IPS-18c (cell line): ENCODE results near the gene CD200.
"Not testable (repeated sequence)": the region's sequence is repeated elsewhere in the genome, so short reads cannot be mapped to it uniquely, and the experiment has no call there.

Experiments used
- H3K4me3 ChIP-seq: 2 replicates; pipeline ENCODE4 v1.7.0; 2013; ENCODE audit warnings: low read depth, mild to moderate bottlenecking, low read length, moderate library complexity; ENCODE audit not compliant: insufficient read depth
- H3K9me3 ChIP-seq: one replicate; pipeline ENCODE4 v1.6.1; 2013; ENCODE audit warnings: mild to moderate bottlenecking, low read length, moderate library complexity; ENCODE audit not compliant: control insufficient read depth, insufficient read depth

Gene CD200

DNA sequence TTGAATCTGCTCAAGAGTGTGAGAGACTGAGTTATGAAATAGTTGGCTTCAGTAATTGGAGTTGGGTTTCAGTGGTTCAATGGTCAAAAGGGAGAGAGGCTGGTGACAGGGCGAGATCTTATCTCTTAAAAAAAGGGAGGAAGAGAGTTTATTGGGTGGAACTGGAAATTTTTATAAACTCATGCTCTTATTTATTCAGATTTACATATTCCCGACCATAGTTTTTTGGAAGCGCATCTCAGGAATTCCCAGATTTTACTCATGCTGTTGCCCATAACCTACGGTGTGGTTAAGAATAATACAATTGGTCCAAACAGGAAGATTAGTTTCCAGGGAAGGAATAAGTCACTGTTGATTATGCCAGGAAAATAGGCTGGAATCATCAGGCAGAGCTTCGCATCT, 41.4 kb downstream of the CD200 start:
- no peaks in the 10 kb centered on the region for H3K9me3 ChIP-seq
- no peak overlapping the region for H3K4me3 ChIP-seq

DNA sequence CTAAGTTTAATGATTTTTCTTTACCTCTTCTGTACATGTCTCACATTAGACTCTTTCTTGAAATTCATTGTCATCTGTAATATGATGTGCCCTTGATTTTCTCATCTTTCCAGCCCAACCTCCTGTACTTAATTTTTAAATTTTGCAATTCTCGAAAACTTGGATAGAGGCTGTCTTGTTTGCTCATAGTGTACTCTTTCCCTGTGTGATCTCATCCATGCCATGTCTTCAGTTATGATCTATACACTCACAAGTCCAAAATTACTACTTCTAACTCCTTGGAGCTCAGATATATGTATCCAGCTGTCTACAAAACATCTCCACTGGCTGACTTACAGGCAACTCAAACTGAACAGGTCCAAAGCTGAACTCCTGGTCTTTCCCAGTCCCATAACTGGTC, 42.2 kb downstream of the CD200 start:
- Histone ChIP-seq H3K9me3 (no peaks in the 10 kb centered on the region), H3K4me3 (no peak overlapping the region)

DNA sequence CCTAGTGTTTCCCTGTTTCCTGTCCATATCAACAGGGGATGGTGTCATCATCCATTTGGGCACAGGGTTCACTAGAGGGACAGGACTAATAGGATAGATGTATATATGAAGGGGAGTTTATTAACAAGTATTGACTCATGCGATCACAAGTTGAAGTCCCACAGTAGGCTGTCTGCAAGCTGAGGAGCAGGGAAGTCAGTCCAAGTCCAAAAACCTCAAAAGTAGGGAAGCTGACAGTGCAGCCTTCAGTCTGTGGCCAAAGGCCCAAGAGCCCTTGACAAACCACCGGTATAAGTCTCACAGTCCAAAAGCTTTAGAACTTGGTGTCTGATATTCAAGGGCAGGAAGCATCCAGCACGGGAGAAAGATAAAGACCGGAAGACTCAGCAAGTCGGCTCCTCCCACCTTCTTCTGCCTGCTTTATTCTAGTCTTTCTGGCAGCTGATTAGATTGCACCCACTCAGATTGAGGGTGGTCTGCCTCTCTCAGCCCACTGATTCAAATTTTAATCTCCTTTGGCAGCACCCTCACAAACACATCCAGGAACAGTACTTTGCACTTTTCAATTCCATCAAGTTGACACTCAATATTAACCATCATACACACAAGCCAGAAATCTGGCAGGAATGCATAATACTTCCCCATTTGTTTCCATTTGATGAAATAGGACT, 43.4 kb downstream of the CD200 start:
- Histone ChIP-seq H3K9me3 (no peaks in the 10 kb centered on the region), H3K4me3 (no peak overlapping the region)

DNA sequence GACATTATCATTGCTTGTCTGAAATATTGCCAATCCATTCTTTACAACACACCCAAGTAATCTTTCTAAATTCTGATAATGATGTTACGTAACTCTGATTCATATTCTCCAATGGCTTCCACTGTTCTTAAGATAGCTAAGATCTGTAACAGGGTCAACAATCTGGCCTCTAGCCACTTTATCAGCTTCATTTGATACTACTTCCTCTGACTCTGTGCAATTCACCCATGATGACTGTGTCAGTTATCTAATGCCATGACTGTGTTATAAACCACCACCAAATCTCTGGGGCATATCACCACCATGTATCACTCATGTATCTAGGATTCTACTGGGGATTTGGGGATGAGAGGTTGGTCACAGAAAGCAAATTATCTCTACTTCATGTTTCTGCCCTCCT, 44.0 kb downstream of the CD200 start:
- H3K4me3 ChIP-seq = no peak overlapping the region
- no peaks in the 10 kb centered on the region for H3K9me3 ChIP-seq

DNA sequence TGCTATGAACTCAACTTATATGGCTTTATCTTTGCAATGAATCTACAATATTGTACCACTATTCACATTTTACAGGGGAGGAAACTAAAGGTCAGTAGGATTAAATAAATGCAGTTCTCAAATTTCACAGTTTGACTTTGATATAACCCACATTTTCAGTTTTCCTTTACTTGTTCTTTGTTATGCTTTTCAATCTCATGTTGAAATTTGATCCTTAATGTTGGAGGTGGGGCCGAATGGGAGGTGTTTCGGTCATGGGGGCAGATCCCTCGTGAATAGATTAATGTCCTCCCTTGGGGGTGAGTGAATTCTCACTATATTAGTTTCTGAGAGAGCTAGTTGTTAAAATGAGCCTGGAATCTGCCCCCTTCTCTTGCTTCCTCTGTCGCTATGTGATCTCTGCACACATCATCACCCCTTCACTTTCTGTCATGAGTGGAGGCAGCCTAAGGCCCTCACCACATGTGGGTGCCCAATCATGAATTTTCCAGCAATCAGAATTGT, 44.7 kb downstream of the CD200 start:
- H3K9me3 ChIP-seq = no peaks in the 10 kb centered on the region
- no peak overlapping the region for H3K4me3 ChIP-seq

DNA sequence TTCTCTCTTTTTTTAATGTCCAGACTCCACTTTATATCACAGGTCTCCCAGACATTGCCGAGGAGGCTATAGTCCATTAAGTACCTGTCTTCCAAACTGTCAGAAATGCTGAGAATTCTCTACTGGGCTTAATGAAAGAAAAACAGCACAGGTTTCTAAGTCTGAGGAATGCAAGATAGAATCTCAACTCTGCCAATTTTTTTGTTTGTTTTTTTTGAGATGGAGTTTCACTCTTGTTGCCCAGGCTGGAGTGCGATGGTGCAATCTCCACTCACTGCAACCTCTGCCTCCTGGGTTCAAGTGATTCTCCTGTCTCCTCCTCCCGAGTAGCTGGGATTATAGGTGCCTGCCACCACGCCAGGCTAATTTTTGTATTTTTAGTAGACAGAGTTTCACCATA, 45.4 kb downstream of the CD200 start:
- not testable (repeated sequence) for H3K4me3 ChIP-seq, H3K9me3 ChIP-seq

DNA sequence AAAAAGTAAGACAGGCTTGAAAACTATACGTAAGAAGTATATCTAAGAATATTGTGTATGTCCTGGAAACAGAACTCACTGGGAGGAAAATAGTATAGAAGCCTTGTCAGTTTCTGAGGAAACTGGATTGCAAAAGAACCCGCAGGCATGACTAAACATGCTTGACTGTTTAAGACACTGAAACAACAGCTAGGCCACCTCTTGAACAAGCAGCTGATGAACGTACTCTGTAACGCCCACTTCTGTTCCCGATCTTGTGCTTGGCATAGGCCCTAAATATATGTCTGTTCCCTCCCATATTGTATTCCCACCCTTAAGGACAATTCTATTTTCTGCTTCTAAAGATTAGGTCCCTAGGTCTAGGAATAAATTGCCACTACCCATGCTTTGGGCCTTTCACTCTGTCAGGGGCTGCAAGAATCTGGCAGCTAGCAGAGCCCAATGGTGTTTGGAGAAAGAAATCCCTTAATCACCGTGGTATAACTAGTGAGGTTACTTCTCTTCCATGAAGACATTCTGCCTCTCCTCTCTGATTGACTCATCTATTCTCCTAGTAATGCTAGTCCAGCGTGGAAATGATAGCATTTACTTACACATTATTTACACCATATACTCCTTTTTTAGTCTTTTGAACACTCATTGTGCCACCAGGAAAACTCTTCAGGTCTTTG, 46.2 kb downstream of the CD200 start:
- no peaks in the 10 kb centered on the region for H3K9me3 ChIP-seq
- H3K4me3 ChIP-seq = no peak overlapping the region

DNA sequence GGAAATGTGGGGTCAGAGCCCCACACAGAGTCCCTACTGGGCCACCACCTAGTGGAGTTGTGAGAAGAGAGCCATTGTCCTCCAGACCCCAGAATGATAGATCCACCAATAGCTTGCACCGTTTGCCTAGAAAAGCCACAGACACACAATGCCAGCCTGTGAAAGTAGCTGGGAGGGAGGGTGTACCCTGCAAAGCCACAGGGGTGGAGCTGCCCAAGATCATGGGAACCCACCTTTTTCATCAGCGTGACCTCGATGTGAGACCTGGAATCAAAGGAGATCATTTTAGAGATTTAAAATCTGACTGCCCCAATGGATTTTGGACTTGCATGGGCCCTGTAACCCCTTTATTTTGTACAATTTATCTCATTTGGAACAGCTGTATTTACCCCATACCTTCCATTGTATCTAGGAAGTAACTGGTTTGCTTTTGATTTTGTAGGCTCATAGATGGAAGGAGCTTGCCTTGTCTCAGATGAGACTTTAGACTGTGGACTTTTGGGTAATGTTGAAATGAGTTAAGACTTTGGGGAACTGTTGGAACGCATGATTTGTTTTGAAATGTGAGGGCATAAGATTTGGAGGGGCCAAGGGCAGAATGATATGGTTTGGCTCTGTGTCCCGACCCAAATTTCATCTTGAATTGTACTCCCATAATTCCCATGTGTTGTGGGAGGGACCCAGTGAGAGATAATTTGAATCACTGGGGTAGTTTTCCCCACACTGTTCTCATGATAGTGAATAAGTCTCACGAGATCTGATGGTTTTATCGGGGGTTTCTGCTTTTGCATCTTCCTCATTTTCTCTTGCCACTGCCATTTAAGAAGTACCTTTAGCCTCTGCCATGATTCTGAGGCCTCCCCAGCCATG, 49.0 kb downstream of the CD200 start:
- H3K9me3 ChIP-seq = peaks cover 2% of the 10 kb centered on the region
- H3K4me3 ChIP-seq = no peak overlapping the region

DNA sequence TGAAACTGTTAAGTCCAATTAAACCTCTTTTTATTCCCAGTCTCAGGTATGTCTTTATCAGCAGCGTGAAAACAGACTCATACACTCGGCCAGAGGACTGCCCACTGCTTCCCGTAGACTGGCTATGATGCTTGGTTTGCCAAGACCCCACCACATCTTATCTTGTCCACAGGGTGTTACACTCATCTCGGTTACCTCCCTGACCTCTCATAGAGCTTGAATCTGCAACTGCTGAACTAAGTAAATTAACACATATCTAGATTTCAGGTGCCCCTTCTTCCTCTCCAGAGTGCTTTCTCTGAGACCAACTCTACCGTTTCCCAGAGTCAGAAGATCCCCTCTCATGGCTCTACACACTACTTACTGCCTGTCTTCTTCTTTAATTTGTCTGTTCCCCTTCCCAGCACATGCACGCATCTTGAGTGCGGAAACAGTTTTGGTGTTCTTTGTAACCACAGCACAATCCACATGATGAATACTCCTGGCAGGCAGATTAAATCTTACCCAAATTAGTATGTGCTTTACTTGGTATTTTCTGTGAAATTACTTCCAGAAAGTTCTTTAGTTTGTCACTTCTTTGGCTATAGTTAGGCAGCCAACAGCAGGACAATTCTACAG, 49.7 kb downstream of the CD200 start:
- peaks cover 2% of the 10 kb centered on the region for H3K9me3 ChIP-seq
- H3K4me3 ChIP-seq = no peak overlapping the region

DNA sequence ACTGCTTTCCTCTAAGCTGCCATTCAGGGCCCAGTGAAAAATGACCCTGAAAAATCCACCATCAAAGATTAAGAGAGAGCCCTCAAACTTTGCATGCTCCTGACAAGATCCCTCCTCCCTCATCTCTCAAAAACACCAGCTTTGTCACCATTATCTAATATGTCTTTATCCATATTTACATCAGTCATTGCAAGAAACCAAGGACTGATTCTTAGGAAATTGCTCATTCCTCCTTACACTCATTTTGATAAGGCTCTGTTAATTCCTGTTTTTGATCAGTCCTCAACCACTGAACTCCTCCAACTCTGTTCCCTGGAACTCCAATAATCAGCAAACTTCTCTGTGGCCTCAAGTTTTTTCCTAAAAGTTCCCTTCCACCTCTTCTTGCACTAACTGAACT, 51.8 kb downstream of the CD200 start:
- Histone ChIP-seq H3K9me3 (peaks cover 2% of the 10 kb centered on the region), H3K4me3 (no peak overlapping the region)

DNA sequence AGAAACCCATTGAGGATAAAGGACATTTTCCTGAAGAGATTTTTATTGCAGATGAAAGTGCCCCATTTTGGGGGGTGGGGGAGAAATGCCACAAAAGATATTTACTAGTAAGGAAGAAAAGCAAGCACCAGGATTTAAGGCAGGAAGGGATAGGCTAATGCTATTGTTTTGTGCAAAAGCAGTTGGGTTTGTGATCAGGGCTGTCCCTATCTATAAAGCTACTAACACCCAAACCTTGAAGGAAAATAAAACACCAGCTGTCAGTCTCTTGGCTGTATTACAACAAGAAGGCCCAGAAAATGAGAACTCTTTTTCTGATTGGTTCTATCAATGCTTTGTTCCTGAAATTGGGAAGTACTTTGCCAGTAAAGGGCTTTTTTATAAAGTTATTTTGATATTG, 56.0 kb downstream of the CD200 start:
- peaks cover 2% of the 10 kb centered on the region for H3K9me3 ChIP-seq
- H3K4me3 ChIP-seq = no peak overlapping the region

DNA sequence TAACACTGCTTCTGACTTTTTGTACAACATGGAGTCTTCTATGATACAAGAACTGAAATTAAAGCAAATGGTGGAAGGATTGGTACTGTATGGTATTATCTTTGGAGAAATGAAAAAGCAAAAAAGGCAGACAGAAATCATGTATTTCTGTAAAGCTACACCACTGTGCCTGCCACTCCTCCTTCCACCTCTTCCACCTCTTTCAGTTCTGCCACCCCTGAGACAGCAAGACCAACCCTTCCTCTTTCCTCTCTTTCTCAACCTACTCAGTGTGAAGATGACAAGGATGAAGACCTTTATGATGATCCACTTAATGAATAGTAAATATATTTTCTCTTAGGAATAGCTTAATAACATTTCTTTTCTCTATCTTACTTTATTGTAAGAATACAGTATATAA, 57.0 kb downstream of the CD200 start:
- Histone ChIP-seq H3K4me3 (no peak overlapping the region), H3K9me3 (peaks cover 2% of the 10 kb centered on the region)

DNA sequence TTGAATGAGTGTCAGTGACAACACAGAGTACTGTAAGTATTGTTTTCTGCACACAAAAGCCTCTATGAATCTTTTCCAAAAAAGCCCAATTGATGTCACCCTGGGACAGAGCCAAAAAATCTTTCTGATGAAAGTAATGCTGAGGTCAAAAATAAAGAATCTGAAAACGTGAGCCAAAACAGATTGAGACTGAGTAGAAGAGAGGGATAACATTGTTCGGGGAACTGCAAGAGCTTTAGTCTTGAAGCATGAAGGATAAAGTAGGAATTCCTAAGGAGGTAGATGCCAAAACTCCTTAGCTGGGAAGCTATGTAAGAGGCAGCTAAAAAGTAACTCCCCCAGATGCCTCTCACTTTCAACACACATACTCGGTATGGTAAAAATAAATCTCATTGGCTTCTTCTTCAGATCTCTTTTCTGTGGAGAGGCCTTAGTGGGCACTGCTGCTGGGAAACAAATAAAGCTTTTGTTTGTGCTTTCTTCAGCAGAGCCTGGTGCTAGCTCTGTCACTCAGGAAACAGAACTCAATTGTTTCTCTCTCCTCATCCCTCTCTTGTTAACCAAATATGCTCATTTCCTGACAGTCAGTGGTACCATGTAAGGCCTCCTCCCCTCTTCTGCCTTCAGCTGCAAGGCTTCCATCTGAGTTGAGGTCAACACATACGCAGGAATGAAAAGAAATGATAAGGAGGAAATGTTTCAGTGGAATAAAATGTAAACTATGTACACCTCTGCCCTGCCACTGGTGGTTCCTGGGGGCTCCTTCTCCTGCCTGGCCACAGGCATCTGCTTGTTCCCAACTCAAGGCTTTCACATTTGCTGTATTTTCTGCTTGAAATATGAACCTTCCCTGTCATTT, 58.1 kb downstream of the CD200 start:
- H3K9me3 ChIP-seq = no peaks in the 10 kb centered on the region

DNA sequence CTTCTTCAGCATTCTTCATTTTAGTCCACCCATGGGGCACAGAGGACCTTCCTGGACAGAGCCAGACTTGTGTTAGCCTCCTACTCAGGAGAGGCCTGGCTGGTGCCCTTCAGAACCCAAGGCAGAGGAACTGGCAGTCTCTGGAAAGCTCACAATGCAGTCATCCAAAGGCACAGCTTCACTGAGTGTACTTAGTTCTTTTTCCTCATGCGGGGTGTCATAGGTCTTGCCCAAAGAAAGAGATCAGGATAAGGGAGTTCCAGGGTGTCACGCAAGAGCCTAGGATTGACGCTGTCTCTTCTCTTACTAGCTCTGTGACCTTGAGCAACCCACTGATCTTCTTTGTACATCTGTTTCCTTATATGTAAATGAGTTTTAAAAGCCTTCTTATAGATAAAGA, 58.7 kb downstream of the CD200 start:
- H3K4me3 ChIP-seq = no peak overlapping the region
- no peaks in the 10 kb centered on the region for H3K9me3 ChIP-seq

More for the DNA sequence above, 58.1 kb downstream of the CD200 start:
- no peak overlapping the region for H3K4me3 ChIP-seq

DNA sequence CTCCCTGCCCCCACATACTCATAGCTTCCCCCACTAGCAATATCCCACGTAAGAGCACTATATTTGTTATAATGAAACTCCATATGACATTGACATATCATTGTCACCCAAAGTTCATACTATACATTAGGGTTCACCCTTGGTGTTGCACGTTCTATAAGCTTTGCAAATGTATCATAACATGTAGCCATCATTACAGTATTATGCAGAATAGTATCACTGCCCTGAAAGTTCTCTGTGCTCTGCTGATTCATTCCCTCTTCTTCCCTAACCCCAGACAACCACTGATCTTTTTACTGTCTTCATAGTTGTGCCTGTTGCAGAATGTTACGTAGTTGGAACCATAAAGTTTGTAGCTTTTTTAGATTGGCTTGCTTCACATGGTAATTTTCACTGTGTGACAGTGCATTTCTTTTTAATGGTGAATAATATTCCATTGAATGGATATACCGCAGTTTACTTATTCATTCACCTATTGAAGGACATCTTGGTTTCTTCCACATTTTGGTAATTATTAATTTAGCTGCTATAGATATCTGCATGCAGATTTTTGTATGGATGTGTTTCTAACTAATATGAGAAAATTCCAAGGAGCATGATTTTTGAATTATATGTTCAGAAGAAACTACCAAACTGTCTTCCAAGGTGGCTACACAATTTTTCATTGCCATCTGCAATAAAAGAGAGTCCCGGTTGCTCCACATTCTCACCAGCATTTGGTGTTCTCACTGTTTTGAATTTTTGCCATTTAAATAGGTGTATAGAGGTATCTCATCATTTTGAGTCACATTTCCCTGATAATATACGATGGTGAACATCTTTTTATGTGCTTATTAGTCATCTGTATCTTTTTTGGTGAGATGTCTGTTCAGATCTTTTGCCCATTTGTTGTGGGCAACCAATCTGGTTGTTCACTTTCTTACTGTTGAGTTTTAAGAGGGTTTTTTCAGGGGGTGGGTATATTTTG, 59.7 kb downstream of the CD200 start:
- no peak overlapping the region; the same call in 1 of the 2 replicates for H3K4me3 ChIP-seq
- no peaks in the 10 kb centered on the region for H3K9me3 ChIP-seq

DNA sequence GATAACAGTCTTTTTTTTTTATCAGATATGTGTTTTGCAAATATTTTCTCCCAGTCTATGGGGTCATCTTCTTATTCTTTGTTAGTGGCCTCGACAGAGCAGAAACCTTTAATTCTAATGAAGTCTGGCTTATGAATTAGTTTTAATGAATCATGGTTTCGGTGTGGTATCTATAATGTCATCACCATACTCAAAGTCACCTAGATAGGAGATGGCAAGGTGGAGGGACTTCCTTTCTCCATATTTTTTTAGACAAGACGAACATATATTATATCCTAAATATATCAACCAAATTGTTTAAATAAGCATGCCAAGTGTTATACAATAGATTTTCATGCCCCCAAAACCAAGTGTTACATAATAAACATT, 60.4 kb downstream of the CD200 start:
- Histone ChIP-seq H3K9me3 (no peaks in the 10 kb centered on the region), H3K4me3 (no peak overlapping the region)
